HCT116 (cell line): ENCODE results near the gene KRTAP5-3.

Experiments
- EZH2phosphoT487 ChIP-seq: fragments of 200-600 bp; IDR thresholded peaks from 2 replicates; pipeline ENCODE4 v1.6.1; 2018; ENCODE audit warnings: antibody characterized with exemption, borderline replicate concordance
- SRF ChIP-seq: IDR thresholded peaks from 2 replicates; pipeline ENCODE4 v1.6.1; 2012; ENCODE audit warnings: low read depth

GRCh38 chr11:1652771-1653540, 44.7 kb upstream of the KRTAP5-3 start:
- TF ChIP-seq SRF (no peak), EZH2phosphoT487 (no peak)
